ENCODE results near the gene CCSAP. TPM values are rescaled to one million over a fixed set of nuclear protein-coding genes. Genes with fewer than 3 reads are reported as not detected.

CCSAP gene
- total RNA-seq, 1 experiment from 2014 or later: 8.6 TPM

DNA sequence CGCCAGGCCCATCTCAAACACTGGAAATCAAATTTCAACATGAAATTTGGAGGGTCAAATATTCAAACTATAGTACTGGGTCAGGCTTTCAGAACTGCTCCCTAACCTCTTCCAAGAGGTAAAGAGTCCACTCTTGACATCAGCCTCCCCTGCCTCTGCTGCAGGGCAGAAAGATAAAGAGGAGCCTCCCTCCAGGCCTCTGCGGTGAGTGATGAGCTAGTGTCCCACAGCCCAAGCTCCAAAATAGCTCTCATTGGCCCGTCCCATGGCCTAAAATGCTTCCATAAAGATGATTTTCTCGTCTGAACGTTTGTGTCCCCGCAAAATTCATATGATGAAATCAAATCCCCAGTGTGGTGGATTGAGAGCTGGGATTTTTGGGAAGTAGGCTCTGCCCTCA is 33.7 kb upstream of the CCSAP start:
- no peak for DNase-seq
- Histone ChIP-seq H3K4me3 (ENCODE audit: insufficient read depth, low read depth, low read length) (no peak overlapping the region), H3K27me3 (ENCODE audit: control insufficient read depth, insufficient read depth, low read length) (peaks cover 2% of the 10 kb centered on the region; the same call in 1 of the 2 replicates), H3K36me3 (replicated peaks; ENCODE audit: control insufficient read depth, insufficient read depth, low read length) (no peaks in the 10 kb centered on the region)

GRCh38 chr1:229374485-229374884 is 31.6 kb upstream of the CCSAP start:
- H3K27me3 ChIP-seq (ENCODE audit: control insufficient read depth, insufficient read depth, low read length): no peaks in the 10 kb centered on the region; the same call in 1 of the 2 replicates
- H3K4me3 ChIP-seq (ENCODE audit: insufficient read depth, low read depth, low read length): no peak overlapping the region
- no peak for DNase-seq
- no peaks in the 10 kb centered on the region for H3K36me3 ChIP-seq (replicated peaks; ENCODE audit: control insufficient read depth, insufficient read depth, low read length)

DNA sequence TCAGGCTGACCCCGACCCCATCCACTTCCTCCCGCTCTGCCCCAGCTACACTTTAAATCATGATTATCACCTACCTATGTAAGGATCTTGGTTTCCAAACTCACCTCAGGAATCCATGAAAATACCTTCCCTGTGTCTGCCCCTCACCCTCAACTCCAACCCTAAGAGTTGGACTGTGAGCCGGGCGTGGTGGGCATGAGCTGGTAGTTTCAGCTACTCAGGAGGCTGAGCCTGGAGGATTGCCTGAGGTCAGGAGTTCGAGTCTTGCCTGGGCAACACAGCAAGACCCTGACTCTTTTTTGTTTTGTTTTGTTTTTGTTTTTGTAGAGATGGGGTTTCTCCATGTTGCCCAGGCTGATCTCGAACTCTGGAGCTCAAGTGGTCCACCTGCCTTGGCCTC is 30.5 kb upstream of the CCSAP start:
- no peak for DNase-seq

DNA sequence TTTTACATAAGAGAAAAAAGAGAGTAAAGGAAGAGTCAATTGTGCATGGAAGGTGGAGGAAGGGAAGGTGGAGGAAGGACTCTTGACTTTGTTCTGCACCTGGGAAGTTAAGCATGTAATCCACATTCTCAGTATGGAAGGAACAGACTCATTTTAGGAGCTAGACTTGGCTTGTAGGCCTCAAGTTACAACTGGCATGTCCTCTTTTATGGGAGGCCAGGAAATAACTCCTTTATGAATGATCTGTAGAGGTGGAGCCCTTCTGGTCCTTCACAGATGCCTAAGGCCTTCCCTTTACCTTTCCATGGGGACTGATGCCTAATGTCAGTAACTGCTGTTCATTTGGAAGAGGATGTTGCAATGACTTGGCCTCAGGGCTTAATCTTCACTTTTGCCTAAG is 29.4 kb upstream of the CCSAP start:
- DNase-seq: no peak
- no peak overlapping the region for H3K4me3 ChIP-seq (ENCODE audit: insufficient read depth, low read depth, low read length)
- H3K36me3 ChIP-seq (replicated peaks; ENCODE audit: control insufficient read depth, insufficient read depth, low read length): no peaks in the 10 kb centered on the region
- H3K27me3 ChIP-seq (ENCODE audit: control insufficient read depth, insufficient read depth, low read length): no peaks in the 10 kb centered on the region; the same call in 1 of the 2 replicates

More for the DNA sequence above, 30.5 kb upstream of the CCSAP start:
- no peaks in the 10 kb centered on the region for H3K36me3 ChIP-seq (replicated peaks; ENCODE audit: control insufficient read depth, insufficient read depth, low read length)
- no peak overlapping the region for H3K4me3 ChIP-seq (ENCODE audit: insufficient read depth, low read depth, low read length)
- H3K27me3 ChIP-seq (ENCODE audit: control insufficient read depth, insufficient read depth, low read length): no peaks in the 10 kb centered on the region; the same call in 1 of the 2 replicates

- DNase-seq: no peak
- H3K4me3 ChIP-seq (ENCODE audit: insufficient read depth, low read depth, low read length): no peak overlapping the region
- no peaks in the 10 kb centered on the region for H3K36me3 ChIP-seq (replicated peaks; ENCODE audit: control insufficient read depth, insufficient read depth, low read length)
- no peaks in the 10 kb centered on the region; the same call in 1 of the 2 replicates for H3K27me3 ChIP-seq (ENCODE audit: control insufficient read depth, insufficient read depth, low read length)
Observed at GRCh38 chr1:229371624-229372023, 28.8 kb upstream of the CCSAP start.

- Histone ChIP-seq H3K4me3 (ENCODE audit: insufficient read depth, low read depth, low read length) (no peak overlapping the region), H3K36me3 (replicated peaks; ENCODE audit: control insufficient read depth, insufficient read depth, low read length) (no peaks in the 10 kb centered on the region), H3K27me3 (ENCODE audit: control insufficient read depth, insufficient read depth, low read length) (no peaks in the 10 kb centered on the region; the same call in 1 of the 2 replicates)
- DNase-seq: no peak
Observed at GRCh38 chr1:229370601-229371021, 27.8 kb upstream of the CCSAP start.

GRCh38 chr1:229368347-229368746 is 25.5 kb upstream of the CCSAP start:
- no peak for DNase-seq
- no peak overlapping the region for H3K4me3 ChIP-seq (ENCODE audit: insufficient read depth, low read depth, low read length)
- H3K27me3 ChIP-seq (ENCODE audit: control insufficient read depth, insufficient read depth, low read length): no peaks in the 10 kb centered on the region; the same call in 1 of the 2 replicates
- no peaks in the 10 kb centered on the region for H3K36me3 ChIP-seq (replicated peaks; ENCODE audit: control insufficient read depth, insufficient read depth, low read length)

DNA sequence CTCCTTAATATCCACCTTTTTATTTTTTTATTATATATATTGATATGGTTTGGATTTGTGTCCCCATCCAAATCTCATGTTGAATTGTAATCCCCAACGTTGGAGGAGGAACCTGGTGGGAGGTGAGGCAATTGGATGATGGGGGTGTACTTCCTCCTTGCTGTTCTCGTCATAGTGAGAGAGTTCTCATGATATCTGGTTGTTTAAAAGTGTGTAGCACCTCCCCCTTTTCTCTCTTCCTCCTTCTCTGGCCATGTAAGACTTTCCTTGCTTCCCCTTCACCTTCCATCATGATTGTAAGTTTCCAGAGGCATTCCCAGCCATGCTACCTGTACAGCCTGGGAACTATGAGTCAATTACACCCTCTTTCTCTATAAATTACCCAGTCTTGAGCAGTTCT is 22.7 kb upstream of the CCSAP start:
- H3K36me3 ChIP-seq (replicated peaks; ENCODE audit: control insufficient read depth, insufficient read depth, low read length): no peaks in the 10 kb centered on the region
- H3K4me3 ChIP-seq (ENCODE audit: insufficient read depth, low read depth, low read length): no peak overlapping the region
- no peak for DNase-seq
- H3K27me3 ChIP-seq (ENCODE audit: control insufficient read depth, insufficient read depth, low read length): no peaks in the 10 kb centered on the region; the same call in 1 of the 2 replicates

GRCh38 chr1:229364207-229365065 is 21.6 kb upstream of the CCSAP start:
- Histone ChIP-seq H3K36me3 (replicated peaks; ENCODE audit: control insufficient read depth, insufficient read depth, low read length) (no peaks in the 10 kb centered on the region), H3K4me3 (ENCODE audit: insufficient read depth, low read depth, low read length) (no peak overlapping the region), H3K27me3 (ENCODE audit: control insufficient read depth, insufficient read depth, low read length) (no peaks in the 10 kb centered on the region; the same call in 1 of the 2 replicates)
- no peak for DNase-seq

DNA sequence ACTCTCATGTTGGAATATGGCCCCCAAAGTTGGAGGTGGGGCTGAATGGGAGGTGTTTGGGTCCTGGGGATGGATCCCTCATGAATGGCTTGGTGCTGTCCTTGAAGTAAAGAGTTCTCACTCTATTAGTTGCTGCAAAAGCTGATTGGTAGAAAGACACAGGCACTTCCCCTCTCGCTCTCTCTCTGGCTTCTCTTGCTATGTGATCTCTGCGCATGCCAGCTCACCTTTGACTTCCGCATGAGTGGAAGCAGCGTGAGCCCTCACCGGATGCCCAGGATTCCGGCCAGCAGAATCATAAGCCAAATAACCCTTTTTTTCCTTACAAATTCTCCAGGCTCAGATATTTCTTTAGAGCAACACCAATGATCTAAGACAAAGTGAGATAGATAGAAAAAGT is 20.9 kb upstream of the CCSAP start:
- Histone ChIP-seq H3K36me3 (replicated peaks; ENCODE audit: control insufficient read depth, insufficient read depth, low read length) (no peaks in the 10 kb centered on the region), H3K27me3 (ENCODE audit: control insufficient read depth, insufficient read depth, low read length) (no peaks in the 10 kb centered on the region; the same call in 1 of the 2 replicates), H3K4me3 (ENCODE audit: insufficient read depth, low read depth, low read length) (no peak overlapping the region)
- no peak for DNase-seq

- no peak overlapping the region for H3K4me3 ChIP-seq (ENCODE audit: insufficient read depth, low read depth, low read length)
- no peaks in the 10 kb centered on the region; the same call in 1 of the 2 replicates for H3K27me3 ChIP-seq (ENCODE audit: control insufficient read depth, insufficient read depth, low read length)
- no peak for DNase-seq
- no peaks in the 10 kb centered on the region for H3K36me3 ChIP-seq (replicated peaks; ENCODE audit: control insufficient read depth, insufficient read depth, low read length)
Observed at GRCh38 chr1:229360420-229360819, 17.6 kb upstream of the CCSAP start.

DNA sequence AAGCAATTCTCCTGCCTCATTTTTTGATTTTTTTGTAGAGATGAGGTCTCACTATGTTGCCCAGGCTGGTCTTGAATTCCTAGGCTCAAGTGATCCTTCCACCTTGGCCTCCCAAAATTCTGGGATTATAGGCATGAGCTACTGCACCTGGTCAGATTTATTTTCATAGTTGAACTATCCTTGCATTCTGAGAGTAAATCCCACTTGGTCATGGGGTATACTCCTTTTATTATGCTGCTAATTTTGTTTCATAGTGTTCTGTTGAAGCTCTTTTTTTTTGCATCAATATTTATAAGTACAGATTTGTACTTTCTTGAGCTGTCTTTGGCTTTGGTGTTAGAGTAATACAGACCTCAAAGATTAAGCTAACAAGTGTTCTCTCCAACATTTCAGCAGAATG is 12.8 kb upstream of the CCSAP start:
- no peak overlapping the region for H3K4me3 ChIP-seq (ENCODE audit: insufficient read depth, low read depth, low read length)
- no peak for DNase-seq
- H3K27me3 ChIP-seq (ENCODE audit: control insufficient read depth, insufficient read depth, low read length): no peaks in the 10 kb centered on the region; the same call in 1 of the 2 replicates
- no peaks in the 10 kb centered on the region for H3K36me3 ChIP-seq (replicated peaks; ENCODE audit: control insufficient read depth, insufficient read depth, low read length)

DNA sequence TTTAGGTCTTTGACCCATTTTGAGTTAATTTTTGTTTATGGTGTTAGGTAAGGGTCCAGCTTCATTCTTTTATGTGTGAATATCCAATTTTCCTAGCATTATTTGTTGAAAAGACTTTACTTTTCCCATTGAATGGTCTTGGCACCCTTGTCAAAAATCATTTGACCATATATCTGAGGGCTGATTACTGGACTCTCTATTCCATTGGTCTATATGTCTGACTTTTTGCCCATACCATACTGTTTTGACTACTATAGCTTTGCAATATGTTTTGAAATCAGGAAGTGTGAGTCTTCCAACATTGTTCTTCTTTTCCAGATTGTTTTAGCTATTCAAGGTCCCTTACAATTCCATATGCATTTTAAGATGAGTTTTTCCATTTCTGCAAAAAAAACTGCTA is 11.4 kb upstream of the CCSAP start:
- no peaks in the 10 kb centered on the region; the same call in 1 of the 2 replicates for H3K27me3 ChIP-seq (ENCODE audit: control insufficient read depth, insufficient read depth, low read length)
- no peak overlapping the region for H3K4me3 ChIP-seq (ENCODE audit: insufficient read depth, low read depth, low read length)
- no peak for DNase-seq
- H3K36me3 ChIP-seq (replicated peaks; ENCODE audit: control insufficient read depth, insufficient read depth, low read length): no peaks in the 10 kb centered on the region

DNA sequence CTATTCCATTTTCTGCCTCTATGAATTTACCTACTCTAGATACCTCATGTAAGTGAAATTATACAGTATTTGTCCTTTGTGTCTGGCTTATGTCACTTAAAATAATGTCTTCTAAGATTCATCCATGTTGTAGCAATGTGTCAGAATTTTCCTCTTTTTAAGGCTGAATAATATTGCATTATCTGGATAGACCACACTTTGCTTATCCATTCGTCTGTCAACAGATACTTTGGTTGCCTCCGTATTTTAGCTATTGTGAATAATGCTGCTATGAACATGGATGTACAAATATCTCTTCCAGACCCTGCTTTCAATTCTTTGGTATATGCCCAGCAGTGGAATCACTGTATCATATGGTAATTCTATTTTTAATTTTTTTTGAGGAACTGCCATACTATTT is 10.1 kb upstream of the CCSAP start:
- no peaks in the 10 kb centered on the region; the same call in 1 of the 2 replicates for H3K27me3 ChIP-seq (ENCODE audit: control insufficient read depth, insufficient read depth, low read length)
- DNase-seq: no peak
- H3K36me3 ChIP-seq (replicated peaks; ENCODE audit: control insufficient read depth, insufficient read depth, low read length): no peaks in the 10 kb centered on the region
- H3K4me3 ChIP-seq (ENCODE audit: insufficient read depth, low read depth, low read length): no peak overlapping the region
